Esophagus squamous epithelium (tissue), 5 donors: ENCODE results near the gene TSPAN31. TPM values are rescaled to one million over a fixed set of nuclear protein-coding genes. Genes with fewer than 3 reads are reported as not detected.

ENCODE experiments used
- DNase-seq: peaks from one replicate; lab custom pipeline; 2025; lab: John Stamatoyannopoulos, UW
- H3K27ac ChIP-seq, 4 donors: fragments of 200-600 bp; sonication (generic); one replicate each; pipeline ENCODE4 v1.5.1; 2016 to 2019; ENCODE audit warnings: mild to moderate bottlenecking in 1 of 4
- H3K27me3 ChIP-seq, 4 donors: fragments of 200-600 bp; sonication (generic); 1 replicate in 3 of 4; 2 replicates in 1 of 4; pipeline versions ENCODE4 v1.5.1 to v1.6.0; 2017 to 2021; ENCODE audit warnings: antibody characterized with exemption in 1 of 4
- H3K36me3 ChIP-seq, 3 donors: fragments of 200-600 bp; sonication (generic); one replicate each; pipeline ENCODE4 v1.5.1; 2016 to 2019
- H3K4me1 ChIP-seq, 3 donors: fragments of 200-600 bp; sonication (generic); one replicate each; pipeline ENCODE4 v1.5.1; 2017 to 2019
- H3K4me3 ChIP-seq, 4 donors: fragments of 200-600 bp; sonication (generic); 1 replicate in 3 of 4; 2 replicates in 1 of 4; pipeline ENCODE4 v1.5.1; 2016 to 2019; ENCODE audit warnings: mild to moderate bottlenecking in 2 of 4, moderate library complexity in 1 of 4
- H3K9me3 ChIP-seq, 3 donors: fragments of 200-600 bp; sonication (generic); one replicate each; pipeline ENCODE4 v1.5.1; 2016 to 2019
- POLR2A ChIP-seq, 4 donors: fragments of 450-650 bp; IDR thresholded peaks; one replicate each; pipeline ENCODE4 v1.6.1; 2017; ENCODE audit warnings: antibody characterized with exemption in 4 of 4, mild to moderate bottlenecking in 4 of 4, moderate library complexity in 3 of 4
- WGBS, 2 donors: methylation state at CpG; one replicate each; pipeline ENCODE4 v1.1.5; 2018; 5-methylcytosine and 5-hydroxymethylcytosine counted together
- intact Hi-C: fragments of 100-400 bp; cut with DNase I; formaldehyde crosslinking; loops from one replicate; pipeline ENCODE4 v1.15.0; 2022
- total RNA-seq, 4 donors: library from RNA; depleted of rRNA; stranded (reverse); fragments of >200 nt; gene quantifications; one replicate each; pipeline ENCODE4 v1.1.0, GENCODE V29; 2016
- TF ChIP-seq, protein P1 (sequence below), 6 experiments: fragments of 450-650 bp in 4 of 6; fragments of 200-600 bp in 2 of 6; sonication (generic) in 2 of 6; IDR thresholded peaks; one replicate each; pipeline ENCODE4 v1.5.1; 2016 to 2019; ENCODE audit warnings: antibody characterized with exemption in 6 of 6, mild to moderate bottlenecking in 4 of 6, moderate library complexity in 4 of 6
- donor health status: DM: yes; HTN: yes; CAD: no.

The TSPAN31 gene
- total RNA-seq, 4 donors from 2014 or later: 37.2 to 62.5 (median 40.2) TPM

DNA sequence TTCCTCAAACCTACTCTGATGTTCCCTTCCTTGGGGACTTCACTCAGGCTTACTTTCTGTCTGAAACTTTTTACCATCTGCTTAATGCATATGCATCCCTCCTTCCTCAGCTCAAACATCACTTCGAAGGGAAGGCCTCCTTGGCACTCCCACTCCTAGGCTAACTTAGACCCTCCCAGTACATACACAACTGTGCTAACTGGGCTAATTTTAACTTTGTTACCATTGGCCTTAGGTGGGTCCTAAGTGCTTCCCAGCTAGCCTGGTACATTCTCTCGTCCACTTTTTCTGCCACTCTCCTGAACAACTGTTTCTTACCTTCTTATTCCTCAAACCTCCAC, 31.4 kb downstream of the TSPAN31 start:
- 84 to 93% methylated on average over 2 of the region's 2 CpGs for WGBS, 2 donors
- no peak for DNase-seq
- Histone ChIP-seq H3K4me1 (peaks cover 8 to 19% (median 11%) of the 10 kb centered on the region in 3 donors), H3K36me3 (peaks cover 0 to 42% (median 0%) of the 10 kb centered on the region in 3 donors), H3K4me3 (no peak overlapping the region), H3K27ac (no peak overlapping the region), H3K27me3 (no peaks in the 10 kb centered on the region), H3K9me3 (no peaks in the 10 kb centered on the region)
- no peak for TF ChIP-seq POLR2A (IDR thresholded peaks at IDR 0.05)
- TF ChIP-seq, protein P1, sequence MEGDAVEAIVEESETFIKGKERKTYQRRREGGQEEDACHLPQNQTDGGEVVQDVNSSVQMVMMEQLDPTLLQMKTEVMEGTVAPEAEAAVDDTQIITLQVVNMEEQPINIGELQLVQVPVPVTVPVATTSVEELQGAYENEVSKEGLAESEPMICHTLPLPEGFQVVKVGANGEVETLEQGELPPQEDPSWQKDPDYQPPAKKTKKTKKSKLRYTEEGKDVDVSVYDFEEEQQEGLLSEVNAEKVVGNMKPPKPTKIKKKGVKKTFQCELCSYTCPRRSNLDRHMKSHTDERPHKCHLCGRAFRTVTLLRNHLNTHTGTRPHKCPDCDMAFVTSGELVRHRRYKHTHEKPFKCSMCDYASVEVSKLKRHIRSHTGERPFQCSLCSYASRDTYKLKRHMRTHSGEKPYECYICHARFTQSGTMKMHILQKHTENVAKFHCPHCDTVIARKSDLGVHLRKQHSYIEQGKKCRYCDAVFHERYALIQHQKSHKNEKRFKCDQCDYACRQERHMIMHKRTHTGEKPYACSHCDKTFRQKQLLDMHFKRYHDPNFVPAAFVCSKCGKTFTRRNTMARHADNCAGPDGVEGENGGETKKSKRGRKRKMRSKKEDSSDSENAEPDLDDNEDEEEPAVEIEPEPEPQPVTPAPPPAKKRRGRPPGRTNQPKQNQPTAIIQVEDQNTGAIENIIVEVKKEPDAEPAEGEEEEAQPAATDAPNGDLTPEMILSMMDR (IDR thresholded peaks at IDR 0.05): no peak
- intact Hi-C loops: no loop called here

DNA sequence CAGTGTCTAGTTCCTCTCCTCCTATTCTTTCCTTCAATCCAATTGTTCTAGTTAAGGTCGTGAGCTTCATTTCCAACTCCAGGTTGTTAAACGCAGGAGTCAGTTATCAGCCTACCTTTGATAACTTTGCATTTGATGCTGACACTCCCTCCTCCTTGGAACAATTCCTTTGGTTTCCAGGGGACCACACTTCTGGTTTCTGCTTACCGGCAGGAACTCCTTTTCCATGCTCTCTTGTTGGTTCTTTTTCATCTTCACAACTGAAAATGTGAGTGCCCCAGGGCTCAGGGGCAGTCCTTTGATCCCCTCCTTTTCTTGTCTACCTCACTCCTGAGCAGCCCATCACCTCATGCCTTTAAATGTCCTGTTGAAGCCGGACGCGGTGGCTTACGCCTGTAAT, 32.5 kb downstream of the TSPAN31 start:
- TF ChIP-seq POLR2A (IDR thresholded peaks at IDR 0.05): no peak
- TF ChIP-seq, protein P1 (IDR thresholded peaks at IDR 0.05): no peak
- Histone ChIP-seq H3K9me3 (no peaks in the 10 kb centered on the region), H3K4me3 (no peak overlapping the region), H3K27ac (no peak overlapping the region), H3K36me3 (peaks cover 0 to 42% (median 0%) of the 10 kb centered on the region in 3 donors), H3K4me1 (peaks cover 3 to 19% (median 11%) of the 10 kb centered on the region in 3 donors), H3K27me3 (no peaks in the 10 kb centered on the region)
- 90 to 91% methylated on average over 7 of the region's 7 CpGs for WGBS, 2 donors
- intact Hi-C loops: no loop called here
- no peak for DNase-seq

DNA sequence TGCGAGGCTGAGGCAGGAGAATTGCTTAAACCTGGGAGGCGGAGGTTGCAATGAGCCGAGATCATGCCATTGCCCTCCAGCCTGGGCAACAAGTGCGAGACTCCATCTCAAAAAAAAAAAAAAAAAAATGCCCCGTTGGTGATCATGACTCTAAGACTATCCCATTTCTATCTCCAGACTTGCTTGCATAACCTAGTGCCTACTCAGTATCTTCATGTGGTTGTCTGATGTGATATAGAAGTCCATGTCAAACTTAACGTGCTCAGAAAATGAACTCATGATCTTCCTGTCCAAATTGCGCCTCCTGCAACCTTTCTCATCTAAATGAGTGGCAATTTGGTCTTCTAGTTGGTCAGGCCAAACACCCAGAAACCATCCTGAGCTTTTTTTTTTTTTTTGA, 33.1 kb downstream of the TSPAN31 start:
- TF ChIP-seq, protein P1 (IDR thresholded peaks at IDR 0.05): no peak
- no peak for TF ChIP-seq POLR2A (IDR thresholded peaks at IDR 0.05)
- H3K4me1 ChIP-seq: peaks cover 4 to 20% (median 11%) of the 10 kb centered on the region in 3 donors
- H3K27ac ChIP-seq: no peak overlapping the region
- peaks cover 0 to 42% (median 0%) of the 10 kb centered on the region in 3 donors for H3K36me3 ChIP-seq
- no peaks in the 10 kb centered on the region for H3K27me3 ChIP-seq
- 68 to 92% methylated on average over 4 to 6 of the region's 7 CpGs for WGBS, 2 donors
- DNase-seq: no peak
- H3K9me3 ChIP-seq: no peaks in the 10 kb centered on the region
- intact Hi-C loops: no loop called here
- no peak overlapping the region for H3K4me3 ChIP-seq

- DNase-seq: no peak
- no peak for TF ChIP-seq POLR2A (IDR thresholded peaks at IDR 0.05)
- TF ChIP-seq, protein P1 (IDR thresholded peaks at IDR 0.05): no peak
- 40% methylated on average over 1 of the region's 1 CpG; no CpG with 5 or more reads in 1 of the 2 donors for WGBS, 2 donors
- intact Hi-C loops: loop anchor here (10.0 kb wide), 1 partner anchor 55 kb away; no protein-coding TSS in a partner anchor
- Histone ChIP-seq H3K36me3 (peaks cover 0 to 46% (median 0%) of the 10 kb centered on the region in 3 donors), H3K4me3 (no peak overlapping the region), H3K27me3 (no peaks in the 10 kb centered on the region), H3K4me1 (peaks cover 10 to 25% (median 16%) of the 10 kb centered on the region in 3 donors), H3K9me3 (no peaks in the 10 kb centered on the region), H3K27ac (no peak overlapping the region)
Observed at GRCh38 chr12:57779736-57780135, 34.9 kb downstream of the TSPAN31 start.

- H3K27ac ChIP-seq: no peak overlapping the region
- no peaks in the 10 kb centered on the region for H3K9me3 ChIP-seq
- H3K36me3 ChIP-seq: peaks cover 0 to 45% (median 0%) of the 10 kb centered on the region in 3 donors
- WGBS, 2 donors: 92 to 95% methylated on average over 3 to 4 of the region's 4 CpGs
- H3K4me3 ChIP-seq: no peak overlapping the region
- intact Hi-C loops: loop anchor here (10.0 kb wide), 1 partner anchor 54 kb away; no protein-coding TSS in a partner anchor
- peaks cover 10 to 25% (median 16%) of the 10 kb centered on the region in 3 donors for H3K4me1 ChIP-seq
- no peaks in the 10 kb centered on the region for H3K27me3 ChIP-seq
- TF ChIP-seq, protein P1 (IDR thresholded peaks at IDR 0.05): no peak
- TF ChIP-seq POLR2A (IDR thresholded peaks at IDR 0.05): no peak
- DNase-seq: no peak
Observed at GRCh38 chr12:57780284-57780897, 35.6 kb downstream of the TSPAN31 start.
